ENCODE data around the gene CAVIN4.

- TF ChIP-seq, protein P1, sequence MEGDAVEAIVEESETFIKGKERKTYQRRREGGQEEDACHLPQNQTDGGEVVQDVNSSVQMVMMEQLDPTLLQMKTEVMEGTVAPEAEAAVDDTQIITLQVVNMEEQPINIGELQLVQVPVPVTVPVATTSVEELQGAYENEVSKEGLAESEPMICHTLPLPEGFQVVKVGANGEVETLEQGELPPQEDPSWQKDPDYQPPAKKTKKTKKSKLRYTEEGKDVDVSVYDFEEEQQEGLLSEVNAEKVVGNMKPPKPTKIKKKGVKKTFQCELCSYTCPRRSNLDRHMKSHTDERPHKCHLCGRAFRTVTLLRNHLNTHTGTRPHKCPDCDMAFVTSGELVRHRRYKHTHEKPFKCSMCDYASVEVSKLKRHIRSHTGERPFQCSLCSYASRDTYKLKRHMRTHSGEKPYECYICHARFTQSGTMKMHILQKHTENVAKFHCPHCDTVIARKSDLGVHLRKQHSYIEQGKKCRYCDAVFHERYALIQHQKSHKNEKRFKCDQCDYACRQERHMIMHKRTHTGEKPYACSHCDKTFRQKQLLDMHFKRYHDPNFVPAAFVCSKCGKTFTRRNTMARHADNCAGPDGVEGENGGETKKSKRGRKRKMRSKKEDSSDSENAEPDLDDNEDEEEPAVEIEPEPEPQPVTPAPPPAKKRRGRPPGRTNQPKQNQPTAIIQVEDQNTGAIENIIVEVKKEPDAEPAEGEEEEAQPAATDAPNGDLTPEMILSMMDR (conservative IDR thresholded peaks at IDR 0.05; ENCODE audit: low read depth, low read length): no peak
- TF ChIP-seq EZH2 (IDR thresholded peaks at IDR 0.05; ENCODE audit: low read length, unreplicated experiment) (no peak), EZH2phosphoT487 (IDR thresholded peaks at IDR 0.05; ENCODE audit: borderline replicate concordance, low read length) (no peak)
These were observed 43.5 kb upstream of the CAVIN4 start for GRCh38 chr9:100534401-100534800.
